ENCODE results near the gene ERCC2. TPM values are rescaled to one million over a fixed set of nuclear protein-coding genes. Genes with fewer than 3 reads are reported as not detected.

The ERCC2 gene
- total and polyA plus RNA-seq, 2 of the 4 experiments (the other 2 are of a cell fraction): 30.6 to 66.5 TPM

- WGBS, 2 experiments (ENCODE audit: extremely low coverage in 2 of 2, insufficient read length in 1 of 2): 76% methylated on average over 13 of the region's 25 CpGs; no CpG with 5 or more reads in 1 of the 2 experiments
- intact Hi-C loops (cut with micrococcal nuclease): no loop called here
- no peak for DNase-seq
These were observed 22.6 kb downstream of the ERCC2 start for GRCh38 chr19:45347570-45348366.

More at GRCh38 chr19:45347570-45348366, 22.6 kb downstream of the ERCC2 start:
- TF ChIP-seq CTCF (conservative IDR thresholded peaks at IDR 0.05; ENCODE audit: low read depth, low read length) (no peak), MXI1 (IDR thresholded peaks at IDR 0.05; ENCODE audit: borderline replicate concordance, low read depth, low read length) (no peak), RFX5 (IDR thresholded peaks at IDR 0.05; ENCODE audit: low read depth, low read length) (no peak), SMC3 (IDR thresholded peaks at IDR 0.05; ENCODE audit: low read depth, low read length) (no peak), CEBPB (IDR thresholded peaks at IDR 0.05; ENCODE audit: low read depth, low read length) (no peak), RCOR1 (IDR thresholded peaks at IDR 0.05; ENCODE audit: insufficient replicate concordance, low read length) (no peak), ELK1 (IDR thresholded peaks at IDR 0.05; ENCODE audit: borderline replicate concordance, low read depth, low read length) (no peak), MAZ (IDR thresholded peaks at IDR 0.05; ENCODE audit: borderline replicate concordance, low read depth, low read length) (no peak)
- no peak overlapping the region for H4K5ac ChIP-seq (ENCODE audit: low read depth, low read length)
- no peak overlapping the region for H2AFZ ChIP-seq (replicated peaks; ENCODE audit: low read length, poor library complexity)
- in situ Hi-C loops (cut with MboI; ENCODE audit: low sequenced_read_pairs): no loop called here
- peaks cover 20% of the 10 kb centered on the region for H3K36me3 ChIP-seq (ENCODE audit: control insufficient read depth, insufficient read depth, low read length)
- no peaks in the 10 kb centered on the region for H3K4me1 ChIP-seq (ENCODE audit: control insufficient read depth, insufficient read depth, low read length)
- no peak overlapping the region for H3K9ac ChIP-seq (ENCODE audit: low read depth, low read length)
- no peak overlapping the region for H3K4me2 ChIP-seq (ENCODE audit: low read depth, low read length)
- no peak overlapping the region for H2BK120ac ChIP-seq (ENCODE audit: low read depth, low read length)
- peaks cover 8% of the 10 kb centered on the region for H4K20me1 ChIP-seq (ENCODE audit: insufficient read depth, low read length)
- H3K56ac ChIP-seq (ENCODE audit: extremely low read depth, insufficient read depth, low read length): no peak overlapping the region
- H3K23ac ChIP-seq (ENCODE audit: low read depth, low read length): no peak overlapping the region
- BruUV-seq (replicated peaks): no TSS peak
- no peak overlapping the region for H3K4ac ChIP-seq (ENCODE audit: low read depth, low read length)
- ChIA-PET CTCF (no interaction called here), POLR2A (ENCODE audit: unreplicated experiment) (no interaction called here)
- H4K8ac ChIP-seq (ENCODE audit: low read depth in 2 of 2, low read length in 2 of 2): no peak overlapping the region
- no peak for ATAC-seq (ENCODE audit: low read depth)
- no peak overlapping the region for H2BK20ac ChIP-seq (ENCODE audit: low read depth, low read length)
- no peak overlapping the region for H3K14ac ChIP-seq (replicated peaks; ENCODE audit: low read depth, low read length)
- no peak overlapping the region for H3K4me3 ChIP-seq (ENCODE audit: insufficient read depth, low read depth, low read length)
- H3K79me1 ChIP-seq (ENCODE audit: low read depth in 1 of 2, low read length in 2 of 2): no peaks in the 10 kb centered on the region
- peaks cover 4% of the 10 kb centered on the region; the same call in 1 of the 2 replicates for H3K27me3 ChIP-seq (ENCODE audit: control insufficient read depth, insufficient read depth, low read length)
- peaks cover 2% of the 10 kb centered on the region; the same call in 1 of the 2 replicates for H3K9me1 ChIP-seq (ENCODE audit: insufficient read depth, low read length)
- no peak overlapping the region for H3K18ac ChIP-seq (ENCODE audit: low read depth, low read length)
- no peak overlapping the region for H2BK5ac ChIP-seq (ENCODE audit: low read depth, low read length, poor library complexity, severe bottlenecking)
- no peak overlapping the region for H2BK15ac ChIP-seq (ENCODE audit: low read depth, low read length)
- no peak overlapping the region for H3K27ac ChIP-seq (ENCODE audit: insufficient read depth, low read length)
- dilution Hi-C loops (cut with HindIII; ENCODE audit: low sequenced_read_pairs, unreplicated experiment): no loop called here
- no peak overlapping the region for H4K91ac ChIP-seq (ENCODE audit: insufficient read depth, low read depth, low read length)
- H2AK9ac ChIP-seq (replicated peaks; ENCODE audit: low read depth, low read length, poor library complexity): no peak overlapping the region
- no peak overlapping the region for H2AK5ac ChIP-seq (ENCODE audit: low read depth, low read length)
- no peaks in the 10 kb centered on the region for H3K9me3 ChIP-seq (ENCODE audit: control insufficient read depth, insufficient read depth, low read length)

All from IMR-90 (cell line).